22Rv1 (cell line): ENCODE measurements around the gene TM4SF20.

ENCODE experiments used
- ZFX ChIP-seq: fragments of 450-650 bp; IDR thresholded peaks from 2 replicates; pipeline ENCODE4 v1.6.1; 2017; ENCODE audit warnings: antibody characterized with exemption, borderline replicate concordance
- TF ChIP-seq, protein P1 (sequence below): fragments of 450-650 bp; IDR thresholded peaks from 2 replicates; pipeline ENCODE4 v1.5.1; 2017; ENCODE audit warnings: mild to moderate bottlenecking

DNA sequence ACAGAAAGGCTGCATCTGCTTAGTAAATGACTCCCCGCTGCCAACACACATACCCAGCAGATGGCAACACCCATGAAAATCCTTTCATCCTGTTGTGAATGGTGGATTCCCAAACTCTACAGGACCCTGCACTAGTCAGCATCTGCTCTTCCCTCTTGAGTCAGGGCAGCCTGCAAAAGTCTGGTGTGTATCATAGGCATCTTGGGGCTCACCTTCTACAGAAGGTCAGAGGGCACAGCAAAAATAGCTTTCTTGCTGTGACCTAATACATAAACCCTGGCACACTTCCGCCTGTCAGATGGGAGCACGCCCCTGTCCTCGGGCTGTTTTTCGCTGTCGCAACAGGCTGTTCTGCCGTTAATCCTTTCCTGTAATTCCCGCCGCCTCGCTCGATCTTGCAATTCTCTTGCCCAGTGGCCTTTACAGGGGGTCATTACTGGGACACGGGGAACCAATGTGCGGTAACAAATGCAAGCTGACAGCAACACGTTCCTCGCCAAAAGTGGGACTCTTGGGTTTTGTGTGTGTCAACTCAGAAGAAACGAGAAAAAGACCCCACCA, 28.6 kb upstream of the TM4SF20 start:
- no peak for TF ChIP-seq ZFX
- TF ChIP-seq, protein P1, sequence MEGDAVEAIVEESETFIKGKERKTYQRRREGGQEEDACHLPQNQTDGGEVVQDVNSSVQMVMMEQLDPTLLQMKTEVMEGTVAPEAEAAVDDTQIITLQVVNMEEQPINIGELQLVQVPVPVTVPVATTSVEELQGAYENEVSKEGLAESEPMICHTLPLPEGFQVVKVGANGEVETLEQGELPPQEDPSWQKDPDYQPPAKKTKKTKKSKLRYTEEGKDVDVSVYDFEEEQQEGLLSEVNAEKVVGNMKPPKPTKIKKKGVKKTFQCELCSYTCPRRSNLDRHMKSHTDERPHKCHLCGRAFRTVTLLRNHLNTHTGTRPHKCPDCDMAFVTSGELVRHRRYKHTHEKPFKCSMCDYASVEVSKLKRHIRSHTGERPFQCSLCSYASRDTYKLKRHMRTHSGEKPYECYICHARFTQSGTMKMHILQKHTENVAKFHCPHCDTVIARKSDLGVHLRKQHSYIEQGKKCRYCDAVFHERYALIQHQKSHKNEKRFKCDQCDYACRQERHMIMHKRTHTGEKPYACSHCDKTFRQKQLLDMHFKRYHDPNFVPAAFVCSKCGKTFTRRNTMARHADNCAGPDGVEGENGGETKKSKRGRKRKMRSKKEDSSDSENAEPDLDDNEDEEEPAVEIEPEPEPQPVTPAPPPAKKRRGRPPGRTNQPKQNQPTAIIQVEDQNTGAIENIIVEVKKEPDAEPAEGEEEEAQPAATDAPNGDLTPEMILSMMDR = peak; percentile 7; the same call in 1 of the 2 replicates
